ENCODE results near the gene KIF15.

KIF15 gene

GRCh38 chr3:44880284-44880683 is 118.7 kb downstream of the KIF15 start:
- no peak for DNase-seq

- no peak for DNase-seq
Observed at GRCh38 chr3:44883213-44883955, 121.8 kb downstream of the KIF15 start.

GRCh38 chr3:44883999-44884431 is 122.4 kb downstream of the KIF15 start:
- no peak for DNase-seq

GRCh38 chr3:44885618-44886017 is 124.0 kb downstream of the KIF15 start:
- DNase-seq: no peak

- no peak for DNase-seq
Observed at GRCh38 chr3:44886561-44886960, 125.0 kb downstream of the KIF15 start.

GRCh38 chr3:44887101-44887500 is 125.5 kb downstream of the KIF15 start:
- no peak for DNase-seq

- DNase-seq: no peak
Observed at GRCh38 chr3:44890258-44890657, 128.7 kb downstream of the KIF15 start.

GRCh38 chr3:44890852-44891251 is 129.3 kb downstream of the KIF15 start:
- no peak for DNase-seq

GRCh38 chr3:44892689-44893088 is 131.1 kb downstream of the KIF15 start:
- DNase-seq: no peak

- DNase-seq: no peak
Observed at GRCh38 chr3:44893097-44893496, 131.5 kb downstream of the KIF15 start.

- no peak for DNase-seq
Observed at GRCh38 chr3:44894485-44894884, 132.9 kb downstream of the KIF15 start.

- DNase-seq: no peak
Observed at GRCh38 chr3:44896440-44896839, 134.8 kb downstream of the KIF15 start.

GRCh38 chr3:44899683-44900367 is 138.2 kb downstream of the KIF15 start:
- no peak for DNase-seq

- no peak for DNase-seq
Observed at GRCh38 chr3:44902628-44903027, 141.0 kb downstream of the KIF15 start.

Measured in KG1 (cell line).